Measurements from ENCODE around the gene CLECL1.

CLECL1 gene

GRCh38 chr12:9732921-9733461, at the start of gene CLECL1:
Gene CLECL1 (minus strand): TSS chr12:9733097.
- DNase-seq: no peak

GRCh38 chr12:9781360-9781759, 48.5 kb upstream of the CLECL1 start:
- no peak for DNase-seq

GRCh38 chr12:9779209-9779608, 46.3 kb upstream of the CLECL1 start:
- no peak for DNase-seq

GRCh38 chr12:9776781-9777180, 43.9 kb upstream of the CLECL1 start:
- no peak for DNase-seq

- DNase-seq: no peak
These were observed 40.5 kb upstream of the CLECL1 start for GRCh38 chr12:9773216-9773877.

- no peak for DNase-seq
These were observed 30.1 kb upstream of the CLECL1 start for GRCh38 chr12:9763025-9763424.

GRCh38 chr12:9762369-9762768, 29.5 kb upstream of the CLECL1 start:
- no peak for DNase-seq

GRCh38 chr12:9761419-9761781, 28.5 kb upstream of the CLECL1 start:
- DNase-seq: no peak

GRCh38 chr12:9760699-9761418, 28.0 kb upstream of the CLECL1 start, which contains the start of gene CD69:
Gene CD69 (minus strand): TSS chr12:9760901. CDS start chr12:9760820, 81 bp downstream.
- DNase-seq: no peak

- DNase-seq: no peak
These were observed 27.2 kb upstream of the CLECL1 start for GRCh38 chr12:9760120-9760519.

GRCh38 chr12:9759694-9760093, 26.8 kb upstream of the CLECL1 start:
- no peak for DNase-seq

- no peak for DNase-seq
These were observed 25.2 kb upstream of the CLECL1 start for GRCh38 chr12:9758119-9758518.

GRCh38 chr12:9757433-9758025, 24.6 kb upstream of the CLECL1 start:
- DNase-seq: no peak

GRCh38 chr12:9756706-9757105, 23.8 kb upstream of the CLECL1 start:
- DNase-seq: no peak

- DNase-seq: no peak
These were observed 23.3 kb upstream of the CLECL1 start for GRCh38 chr12:9756170-9756569.

GRCh38 chr12:9755567-9755966, 22.7 kb upstream of the CLECL1 start:
- no peak for DNase-seq

- no peak for DNase-seq
These were observed 22.1 kb upstream of the CLECL1 start for GRCh38 chr12:9755035-9755434.

- no peak for DNase-seq
These were observed 21.4 kb upstream of the CLECL1 start for GRCh38 chr12:9754099-9754927.

- DNase-seq: no peak
These were observed 20.6 kb upstream of the CLECL1 start for GRCh38 chr12:9753498-9753897.

GRCh38 chr12:9753073-9753472, 20.2 kb upstream of the CLECL1 start:
- DNase-seq: no peak

GRCh38 chr12:9752145-9752933, 19.4 kb upstream of the CLECL1 start:
- DNase-seq: no peak
